UCSD-AML1 (cell line): ENCODE measurements around the gene SLAIN1.
"Not testable (repeated sequence)": the region's sequence is repeated elsewhere in the genome, so short reads cannot be mapped to it uniquely, and the experiment has no call there.

Experiments
- DNase-seq: peaks from one replicate; lab custom pipeline; 2025; ENCODE audit not compliant: unreplicated experiment; lab: John Stamatoyannopoulos, UW

Gene SLAIN1

DNA sequence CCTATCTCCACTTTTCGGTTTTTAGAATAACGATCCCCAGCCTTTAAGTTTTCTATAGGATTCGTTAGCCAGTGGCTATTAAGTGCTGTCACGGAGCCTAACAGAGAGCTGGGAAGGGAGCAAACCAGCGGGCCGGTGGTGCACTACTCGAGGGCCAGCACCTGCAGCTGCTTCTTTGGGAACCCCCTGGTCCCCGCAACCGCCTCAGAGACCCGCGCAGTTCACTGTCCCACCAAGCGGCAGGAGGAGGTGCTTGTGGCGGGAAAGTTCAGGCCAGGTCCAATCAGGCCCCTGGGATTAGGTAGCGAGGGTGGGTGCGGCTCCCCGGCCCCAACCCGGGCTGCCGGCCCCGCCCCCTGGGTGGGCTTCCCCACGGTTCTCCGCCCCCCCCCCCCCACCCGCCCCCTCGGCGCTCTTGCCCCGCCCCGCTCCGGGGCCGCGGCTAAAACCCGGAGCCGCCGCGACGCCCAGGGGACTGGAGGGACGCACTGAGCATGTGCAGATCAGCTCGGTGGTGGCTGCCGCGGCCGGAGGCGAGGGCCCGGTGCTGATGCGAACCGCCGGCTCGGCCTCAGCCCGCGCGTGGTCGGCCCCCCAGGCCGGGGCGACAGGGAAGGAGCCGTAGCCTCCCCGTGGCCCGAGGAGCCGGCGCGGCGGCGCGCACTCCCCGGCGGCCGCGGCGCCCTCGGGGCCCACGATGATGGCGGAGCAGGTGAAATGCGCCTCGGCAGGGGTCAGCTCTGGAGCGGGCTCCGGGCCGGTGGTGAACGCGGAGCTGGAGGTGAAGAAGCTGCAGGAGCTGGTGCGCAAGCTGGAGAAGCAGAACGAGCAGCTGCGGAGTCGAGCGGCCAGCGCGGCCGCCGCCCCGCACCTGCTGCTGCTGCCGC lies at the start of gene SLAIN1:
TSS of gene SLAIN1 (plus strand) at position 471 of the 887 bp plus-strand sequence. CDS start at position 698, 227 bp downstream.
- peak; percentile 10 for DNase-seq

DNA sequence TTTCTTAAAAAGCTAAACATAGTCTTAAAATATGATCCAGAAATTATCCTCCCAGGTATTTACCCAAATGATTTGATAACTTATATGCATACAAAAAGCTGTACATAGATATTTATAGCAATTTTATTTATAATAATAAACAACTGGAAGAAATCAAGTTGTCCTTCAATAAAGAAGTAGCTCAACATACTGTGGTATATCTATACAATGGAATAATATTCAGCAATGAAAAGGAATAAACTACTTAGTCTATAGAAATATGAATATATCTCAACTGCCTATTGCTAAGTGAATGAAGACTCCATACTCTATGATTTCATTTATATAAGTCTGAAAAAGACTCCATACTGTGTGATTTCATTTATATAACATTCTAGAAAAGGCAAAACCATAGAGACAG lies 47.1 kb upstream of the SLAIN1 start:
- no peak for DNase-seq

DNA sequence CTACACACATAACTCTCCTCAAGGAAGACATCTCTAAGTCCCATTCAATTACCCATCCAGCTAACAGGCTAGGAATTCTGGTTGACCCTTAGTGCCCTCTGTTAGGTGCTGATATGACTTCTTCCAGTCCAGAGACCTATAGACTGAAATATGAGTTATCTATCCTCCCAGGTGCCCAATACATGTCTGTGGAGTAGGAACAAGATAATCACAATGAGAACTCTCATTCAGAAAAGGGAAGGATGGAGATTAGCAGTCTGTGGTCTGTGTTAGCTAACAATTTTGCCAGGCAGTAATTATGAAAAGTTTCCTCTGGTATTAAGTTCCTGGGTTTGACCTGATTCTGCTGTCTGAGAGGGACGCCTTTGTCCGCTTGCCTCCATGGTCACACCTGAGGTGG lies 44.2 kb upstream of the SLAIN1 start:
- DNase-seq = no peak

DNA sequence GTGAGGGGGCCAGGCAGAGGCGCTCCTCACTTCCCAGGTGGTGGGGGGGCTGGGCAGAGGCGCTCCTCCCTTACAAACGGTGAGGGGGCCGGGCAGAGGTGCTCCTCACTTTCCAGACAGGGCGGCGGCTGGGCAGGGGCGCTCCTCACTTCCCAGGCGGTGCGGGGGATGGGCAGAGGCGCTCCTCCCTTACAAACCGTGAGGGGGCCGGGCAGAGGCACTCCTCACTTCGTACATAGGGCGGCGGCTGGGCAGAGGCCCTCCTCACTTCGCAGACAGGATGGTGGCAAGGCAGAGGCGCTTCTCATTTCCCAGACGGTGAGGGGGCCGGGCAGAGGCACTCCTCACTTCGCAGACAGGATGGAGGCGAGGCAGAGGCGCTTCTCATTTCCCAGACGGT lies 37.5 kb upstream of the SLAIN1 start:
- DNase-seq = not testable (repeated sequence)

DNA sequence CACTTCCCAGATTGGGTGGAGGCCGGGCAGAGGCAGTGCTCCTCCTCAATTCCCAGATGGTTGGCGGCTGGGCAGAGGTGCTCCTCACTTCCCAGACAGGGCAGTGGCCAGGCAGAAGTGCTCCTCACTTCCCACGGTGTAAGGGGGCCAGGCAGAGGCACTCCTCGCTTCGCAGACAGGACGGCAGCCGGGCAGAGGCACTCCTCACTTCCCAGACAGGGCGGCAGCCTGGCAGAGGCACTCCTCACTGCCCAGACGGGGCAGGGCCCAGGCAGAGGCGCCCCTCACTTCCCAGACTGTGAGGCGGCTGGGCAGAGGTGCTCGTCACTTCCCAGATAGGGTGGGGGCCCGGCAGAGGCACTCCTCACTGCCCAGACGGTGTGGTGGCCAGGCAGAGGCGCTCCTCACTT lies 36.6 kb upstream of the SLAIN1 start:
- DNase-seq = no peak

DNA sequence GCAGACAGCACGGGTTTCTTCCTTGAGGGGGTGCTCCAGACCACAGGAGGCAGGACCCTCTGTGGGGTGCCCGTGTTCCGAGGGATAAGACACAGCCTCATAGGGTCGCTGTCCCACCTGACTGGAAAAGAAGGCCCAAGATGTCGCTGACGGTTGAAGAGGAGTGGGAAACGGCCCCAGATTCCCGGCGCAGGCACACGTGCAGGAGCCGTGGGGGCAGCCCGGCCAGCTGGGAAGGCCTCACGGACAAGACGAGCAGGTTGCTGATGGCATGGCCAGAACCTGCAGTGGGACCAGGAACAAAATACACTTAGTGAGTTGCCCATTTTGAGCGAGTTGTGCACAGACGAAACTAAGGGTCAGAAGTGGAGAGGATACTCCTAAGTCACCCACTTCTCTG lies 35.2 kb upstream of the SLAIN1 start:
- not testable (repeated sequence) for DNase-seq

DNA sequence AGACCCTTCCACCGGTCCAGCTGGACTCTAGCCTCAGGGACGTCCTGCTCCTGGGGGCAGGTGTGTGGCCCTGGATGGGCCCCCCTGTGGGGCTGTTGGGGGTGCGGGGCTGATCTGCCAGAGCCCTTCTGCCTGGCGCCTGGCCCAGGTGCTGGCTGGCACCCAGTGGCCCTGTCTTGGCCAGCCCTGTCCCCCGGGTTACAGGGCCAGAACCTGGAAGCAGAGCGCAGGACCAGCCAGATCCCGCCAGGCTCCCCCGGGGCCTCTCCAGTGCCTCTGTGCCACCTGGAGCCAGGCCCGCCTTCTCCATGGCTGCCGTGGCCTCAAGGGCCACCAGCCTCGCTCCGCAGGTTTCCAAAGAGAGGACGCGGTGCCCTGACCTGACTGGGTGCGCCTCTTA lies 34.7 kb upstream of the SLAIN1 start:
- DNase-seq = not testable (repeated sequence)

DNA sequence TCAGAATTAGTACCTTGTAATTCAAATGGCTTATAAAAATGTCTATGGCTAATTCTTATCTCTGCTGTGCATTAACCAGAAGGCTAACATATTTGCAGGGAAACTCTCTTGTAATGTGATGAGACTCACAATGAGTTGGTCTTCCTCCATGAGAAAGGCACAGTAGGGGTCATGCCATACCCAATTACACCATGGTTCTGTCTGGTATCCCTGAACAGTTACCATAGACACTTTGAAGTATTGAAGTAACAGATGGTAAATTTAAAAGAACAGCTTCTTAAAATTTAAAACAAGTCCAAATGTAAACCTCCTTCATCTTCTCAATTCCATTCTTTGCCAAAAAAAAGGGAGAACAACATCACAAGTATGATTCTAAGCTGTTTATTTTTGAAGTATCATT lies 22.6 kb upstream of the SLAIN1 start:
- no peak for DNase-seq

DNA sequence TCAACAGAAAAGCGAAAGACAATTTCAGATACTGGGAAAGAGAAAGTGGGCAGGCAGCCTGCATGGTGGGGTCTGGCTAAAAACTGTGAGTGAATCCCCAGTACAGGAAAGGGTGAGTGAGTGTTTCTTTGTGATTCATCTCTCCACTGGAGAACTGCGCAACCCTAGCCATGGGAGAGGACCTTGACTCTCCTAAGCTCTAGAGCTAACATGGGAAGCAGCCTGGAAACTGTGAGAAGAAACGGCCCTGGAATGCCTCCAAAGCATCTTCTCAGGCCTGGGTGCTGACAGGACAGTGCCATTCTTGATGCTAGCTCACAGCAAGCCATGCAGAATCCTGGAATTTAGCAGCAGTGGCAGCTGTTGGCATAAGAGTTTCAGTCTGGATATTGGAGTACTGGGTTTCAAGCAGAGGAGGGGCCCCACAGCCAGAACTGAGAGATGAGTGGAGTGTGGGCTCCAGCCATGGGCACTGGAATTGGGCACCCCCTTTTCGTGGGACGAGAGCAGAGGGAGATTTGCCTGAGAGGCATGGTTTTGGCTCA lies 18.7 kb upstream of the SLAIN1 start:
- DNase-seq = no peak

DNA sequence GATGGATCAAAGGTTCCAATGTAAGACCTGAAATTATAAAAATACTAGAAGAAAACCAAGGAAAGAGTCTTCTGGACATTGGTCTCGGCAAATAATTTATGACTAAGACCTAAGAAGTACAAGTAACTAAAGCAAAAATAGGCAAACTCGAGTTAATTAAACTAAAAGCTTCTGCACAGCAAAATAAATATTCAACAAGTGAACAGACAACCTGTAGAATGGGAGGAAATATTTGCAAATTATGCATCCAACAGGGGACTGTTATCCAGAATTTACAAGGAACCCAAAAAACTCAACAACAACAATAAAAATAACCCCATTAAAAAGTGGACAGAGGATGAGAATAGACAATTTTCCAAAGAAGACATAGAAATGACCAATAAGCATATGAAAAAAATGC lies 9.7 kb upstream of the SLAIN1 start:
- no peak for DNase-seq

DNA sequence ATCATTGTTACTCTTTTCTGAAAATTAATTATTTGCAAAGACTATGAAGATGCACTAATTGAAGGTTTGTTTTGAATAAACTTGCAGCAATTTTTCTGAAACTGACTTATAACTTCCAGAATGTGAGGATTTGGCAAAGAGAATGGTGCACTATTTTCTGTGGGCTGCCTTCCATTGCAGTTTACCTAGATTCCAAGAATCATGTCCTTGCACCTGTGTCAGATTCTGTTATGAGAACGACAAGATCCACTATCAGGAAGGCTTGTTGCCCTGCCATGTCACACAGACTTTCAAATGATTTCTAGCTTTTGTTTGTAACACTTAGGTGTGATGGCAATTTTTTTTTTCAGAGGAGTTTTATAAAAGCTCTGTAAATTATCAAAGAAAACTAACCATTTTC lies 5.6 kb upstream of the SLAIN1 start:
- DNase-seq = no peak

DNA sequence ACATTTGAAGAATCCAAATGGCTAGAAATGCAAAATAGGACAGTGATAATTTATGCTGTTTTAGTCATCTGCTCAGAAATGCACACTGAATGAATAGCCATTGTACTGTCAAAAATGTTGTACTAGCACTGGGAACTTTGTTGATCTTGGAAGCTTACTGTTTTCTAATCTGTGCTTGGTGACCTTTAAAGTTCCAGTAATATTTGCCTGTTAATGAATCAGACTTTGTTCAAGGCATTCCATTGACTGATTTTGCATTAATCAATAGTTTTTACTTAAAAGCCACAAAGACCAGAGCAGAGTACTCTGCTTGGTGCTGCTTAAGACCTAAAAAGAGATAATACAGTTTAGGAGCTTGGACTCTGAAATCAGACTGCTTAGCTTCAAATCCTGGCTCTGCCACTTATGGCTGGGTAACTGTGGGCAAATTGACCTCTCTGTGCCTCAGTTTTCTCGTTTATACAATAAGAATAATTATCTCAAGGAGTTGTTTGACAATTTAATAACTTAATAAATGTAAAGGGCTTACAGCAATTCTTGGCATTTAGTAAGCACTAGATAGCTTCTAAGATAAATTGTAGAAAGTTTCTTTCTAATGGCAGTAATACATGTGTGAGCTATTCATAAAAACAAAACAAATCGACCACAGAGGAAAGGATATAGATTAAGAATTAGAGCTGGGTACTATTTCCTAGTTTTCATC lies 4.6 kb upstream of the SLAIN1 start:
- no peak for DNase-seq

DNA sequence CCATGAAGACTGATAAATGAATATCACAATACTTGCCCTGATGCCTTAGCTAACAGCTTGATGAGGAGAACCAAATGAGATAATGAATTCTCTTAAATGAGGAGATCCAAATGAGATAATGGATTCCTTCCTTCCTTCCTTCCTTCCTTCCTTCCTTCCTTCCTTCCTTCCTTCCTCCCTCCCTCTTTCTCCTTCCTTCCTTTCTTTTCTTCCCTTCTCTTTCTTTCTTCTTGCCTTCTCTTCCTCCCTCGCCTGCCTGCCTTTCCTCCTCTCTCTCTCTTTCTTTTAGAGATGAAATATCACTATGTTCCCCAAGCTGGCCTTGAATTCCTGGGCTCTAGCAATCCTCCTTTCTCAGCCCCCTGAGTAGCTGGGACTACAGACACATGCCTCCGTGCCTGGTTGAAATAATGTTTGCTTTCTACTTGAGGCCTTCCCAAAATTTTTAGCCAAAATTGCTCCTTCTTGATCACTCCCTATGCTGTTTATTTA lies 4.0 kb upstream of the SLAIN1 start:
- no peak for DNase-seq

DNA sequence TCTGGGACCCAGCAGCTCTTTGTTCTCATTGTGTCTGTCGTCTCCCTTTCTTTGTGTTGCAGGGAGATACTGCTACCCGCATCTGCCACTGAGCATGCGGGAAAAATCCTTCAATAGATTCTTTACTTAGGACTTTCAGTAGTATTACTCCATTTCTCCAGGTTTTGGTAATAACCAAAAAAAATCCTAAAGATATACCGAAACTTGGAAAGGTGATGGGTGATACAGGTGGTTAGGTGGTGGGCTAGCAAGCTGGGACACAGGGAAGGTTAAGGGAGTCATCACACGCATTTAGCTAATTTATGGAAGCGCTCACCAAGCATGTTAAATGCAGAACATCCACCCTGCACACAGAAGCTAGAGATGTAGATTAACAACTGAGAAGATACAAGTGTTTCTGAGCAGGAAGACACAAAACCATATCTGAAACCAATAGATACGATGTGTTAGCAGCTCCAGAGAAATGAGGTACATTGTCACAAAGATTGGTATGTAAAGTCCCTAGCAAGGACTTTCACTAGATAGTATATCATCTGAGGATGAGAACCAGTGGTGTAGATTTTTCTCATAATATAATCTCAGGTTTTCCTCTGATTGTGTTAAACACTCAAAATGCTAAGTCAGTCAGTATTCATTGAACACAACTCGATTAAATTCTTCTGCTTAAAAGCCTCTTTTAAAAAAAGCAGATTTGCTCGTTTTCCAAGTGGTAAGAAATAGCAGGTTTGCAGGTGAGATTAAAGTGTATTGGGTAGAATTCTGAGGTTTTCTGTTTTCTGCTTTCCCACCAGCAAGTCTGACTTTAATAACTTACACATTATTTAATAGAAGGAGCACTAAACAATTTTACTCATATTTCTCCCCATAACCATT lies 1.2 kb upstream of the SLAIN1 start:
- no peak for DNase-seq

DNA sequence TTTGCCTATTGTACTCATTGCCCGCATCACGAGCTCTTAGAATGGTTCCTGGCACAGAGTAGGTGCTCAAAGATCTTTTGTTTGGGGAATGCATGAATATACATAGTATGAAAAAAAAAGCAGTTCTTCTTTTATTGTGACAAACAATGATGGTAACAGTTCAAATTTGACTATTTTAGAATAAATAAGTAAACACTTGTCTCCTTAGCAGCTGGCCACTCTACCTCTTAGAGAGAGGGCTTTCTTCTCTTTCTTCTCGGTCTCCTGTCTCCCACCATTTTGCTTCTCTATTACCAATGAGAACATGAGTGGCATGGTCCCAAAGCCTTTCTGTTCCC lies 639 bp upstream of the SLAIN1 start:
- no peak for DNase-seq

DNA sequence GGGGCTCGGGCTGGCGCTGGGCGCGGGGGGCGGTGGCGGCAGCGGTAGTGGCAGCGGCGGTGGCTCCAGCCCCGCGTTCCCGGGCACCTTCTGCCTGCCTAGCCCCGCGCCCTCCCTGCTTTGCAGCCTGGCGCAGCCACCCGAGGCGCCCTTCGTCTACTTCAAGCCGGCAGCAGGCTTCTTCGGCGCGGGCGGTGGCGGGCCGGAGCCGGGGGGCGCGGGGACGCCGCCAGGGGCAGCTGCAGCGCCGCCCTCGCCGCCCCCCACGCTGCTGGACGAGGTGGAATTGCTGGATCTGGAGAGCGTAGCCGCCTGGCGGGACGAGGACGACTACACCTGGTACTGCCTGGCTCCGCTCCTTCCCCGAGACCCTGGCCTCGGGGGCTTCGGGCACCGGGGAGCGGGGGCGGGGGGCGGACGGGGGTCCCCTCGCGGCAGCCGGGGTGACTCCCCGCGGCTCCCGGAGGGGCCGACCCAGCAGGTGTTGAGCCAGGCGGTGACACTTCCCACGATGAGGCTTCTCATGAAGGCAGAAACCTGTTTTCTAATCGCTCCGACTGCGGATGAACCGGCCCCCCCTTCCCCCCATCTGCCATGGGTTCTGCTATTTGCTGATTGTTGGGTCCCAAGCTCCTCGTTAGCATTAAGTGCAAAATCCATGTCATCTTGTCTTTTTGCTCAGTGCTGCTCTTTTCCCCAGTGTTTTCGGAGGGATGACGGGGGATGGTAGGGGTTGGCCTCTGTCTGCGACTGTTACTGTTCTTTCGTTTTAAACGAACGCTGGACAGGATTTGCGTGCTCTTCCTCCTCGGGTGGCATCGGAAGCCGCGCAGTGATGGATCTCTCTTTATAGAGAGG lies 943 bp downstream of the SLAIN1 start:
- DNase-seq = no peak

DNA sequence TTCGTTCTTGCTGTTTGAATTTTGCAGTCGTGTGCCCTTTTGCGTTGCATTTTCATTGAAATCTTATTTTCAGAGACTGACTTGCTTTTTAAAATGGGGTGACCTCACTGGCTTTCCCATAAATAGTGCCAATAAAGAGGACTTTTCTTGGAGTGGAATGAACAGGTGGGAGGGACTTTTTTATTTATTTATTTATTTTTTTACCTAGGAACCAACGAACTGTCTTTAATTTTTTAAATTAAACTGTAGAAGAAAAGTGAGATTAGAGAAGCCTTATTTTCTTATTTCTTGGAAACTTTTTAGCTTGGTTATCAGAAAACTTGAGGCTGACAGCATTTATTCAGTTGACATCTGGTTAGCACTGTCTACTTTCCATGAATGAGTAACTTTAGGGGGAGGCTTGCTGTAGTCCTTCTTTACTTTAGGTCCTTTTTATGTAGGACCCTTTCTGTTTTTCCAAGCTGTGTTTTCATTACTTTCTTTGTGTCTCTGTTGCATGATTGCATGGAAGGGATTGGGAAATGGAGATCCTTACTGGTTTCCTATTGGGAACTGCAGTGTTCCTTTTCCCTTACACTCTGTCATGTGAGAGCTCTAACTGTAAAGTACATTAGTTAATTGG lies 1.7 kb downstream of the SLAIN1 start:
- DNase-seq = no peak

DNA sequence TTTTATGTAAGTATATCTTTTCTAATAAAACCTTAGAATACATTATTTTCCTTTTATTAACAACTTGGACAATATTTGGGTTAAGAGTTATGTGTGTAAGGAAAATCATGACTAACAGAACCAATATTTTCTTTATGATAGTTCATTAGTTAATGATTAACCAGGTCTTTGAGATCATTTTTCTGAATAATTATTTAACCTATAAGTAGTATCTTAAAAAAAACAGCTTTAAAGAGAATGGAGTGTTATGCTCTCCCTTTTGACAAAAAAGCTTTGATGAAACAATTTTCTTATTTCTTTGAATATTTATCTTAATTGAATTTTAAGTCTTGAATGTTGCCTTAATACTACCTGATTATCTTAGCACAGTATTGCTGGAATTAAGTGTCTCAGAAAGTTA lies 3.8 kb downstream of the SLAIN1 start:
- no peak for DNase-seq

DNA sequence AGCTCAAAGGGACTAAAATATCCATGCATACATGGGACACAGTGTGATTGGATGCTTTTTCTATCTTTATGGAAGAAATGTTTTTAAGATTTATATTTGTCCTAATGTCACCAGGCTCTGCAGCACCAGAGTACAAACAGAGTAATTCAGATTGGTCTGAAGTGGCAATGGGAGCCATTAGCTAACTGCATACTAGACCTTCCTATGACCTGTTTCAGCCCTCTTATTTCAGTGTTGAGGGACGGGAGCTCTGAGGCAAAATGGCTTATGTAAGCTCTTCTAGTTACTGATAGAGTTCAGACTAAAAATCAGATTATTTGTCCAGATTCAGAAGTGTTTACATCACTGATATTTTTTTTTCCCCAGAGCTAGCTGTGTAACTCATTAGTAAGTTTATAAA lies 4.9 kb downstream of the SLAIN1 start:
- no peak for DNase-seq

DNA sequence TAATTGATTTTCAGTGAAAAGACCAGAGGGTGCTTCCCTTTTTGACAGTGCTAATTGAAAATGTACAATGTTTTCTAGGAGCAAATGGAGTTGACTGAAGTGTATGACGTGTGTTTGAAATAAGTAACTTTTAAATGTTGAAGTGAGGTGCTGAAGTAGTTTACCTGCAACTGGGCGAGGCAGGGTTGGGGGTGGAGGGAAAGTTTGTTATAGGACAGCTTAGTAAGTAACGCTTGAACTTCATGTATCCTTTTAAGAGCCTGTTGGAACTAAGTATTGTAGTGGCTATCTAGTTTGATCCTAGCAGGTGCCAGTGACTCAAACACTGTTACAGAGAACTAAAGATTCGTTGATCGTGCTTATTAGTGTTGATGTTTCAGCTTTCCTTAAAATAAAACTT lies 5.9 kb downstream of the SLAIN1 start:
- no peak for DNase-seq
